Liver (tissue), 3 donors: ENCODE results near the gene LDLRAD4.

Experiments
- EGR1 ChIP-seq, 2 donors: IDR thresholded peaks; 2 replicates each; pipeline ENCODE4 v1.6.1; 2016 to 2018; ENCODE audit warnings: antibody characterized with exemption in 2 of 2, low read depth in 2 of 2
- HNF4A ChIP-seq, 2 donors: conservative IDR thresholded peaks; 2 replicates each; pipeline ENCODE4 v1.6.1; 2016; ENCODE audit warnings: antibody characterized with exemption in 2 of 2, mild to moderate bottlenecking in 2 of 2
- TF ChIP-seq, protein P1 (sequence below): fragments of 150-350 bp; IDR thresholded peaks from 2 replicates; pipeline ENCODE4 v1.5.1; 2017; ENCODE audit warnings: improper control_type of control experiment, low read depth, low read length; ENCODE audit not compliant: missing input control
- donor health status: healthy.
- donor health status: healthy.

- no peak for TF ChIP-seq EGR1 (IDR thresholded peaks at IDR 0.05; ENCODE audit: low read depth in 2 of 2)
- TF ChIP-seq, protein P1, sequence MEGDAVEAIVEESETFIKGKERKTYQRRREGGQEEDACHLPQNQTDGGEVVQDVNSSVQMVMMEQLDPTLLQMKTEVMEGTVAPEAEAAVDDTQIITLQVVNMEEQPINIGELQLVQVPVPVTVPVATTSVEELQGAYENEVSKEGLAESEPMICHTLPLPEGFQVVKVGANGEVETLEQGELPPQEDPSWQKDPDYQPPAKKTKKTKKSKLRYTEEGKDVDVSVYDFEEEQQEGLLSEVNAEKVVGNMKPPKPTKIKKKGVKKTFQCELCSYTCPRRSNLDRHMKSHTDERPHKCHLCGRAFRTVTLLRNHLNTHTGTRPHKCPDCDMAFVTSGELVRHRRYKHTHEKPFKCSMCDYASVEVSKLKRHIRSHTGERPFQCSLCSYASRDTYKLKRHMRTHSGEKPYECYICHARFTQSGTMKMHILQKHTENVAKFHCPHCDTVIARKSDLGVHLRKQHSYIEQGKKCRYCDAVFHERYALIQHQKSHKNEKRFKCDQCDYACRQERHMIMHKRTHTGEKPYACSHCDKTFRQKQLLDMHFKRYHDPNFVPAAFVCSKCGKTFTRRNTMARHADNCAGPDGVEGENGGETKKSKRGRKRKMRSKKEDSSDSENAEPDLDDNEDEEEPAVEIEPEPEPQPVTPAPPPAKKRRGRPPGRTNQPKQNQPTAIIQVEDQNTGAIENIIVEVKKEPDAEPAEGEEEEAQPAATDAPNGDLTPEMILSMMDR = no peak
- no peak for TF ChIP-seq HNF4A (conservative IDR thresholded peaks at IDR 0.05)
Observed at GRCh38 chr18:13192970-13193369, 25.6 kb upstream of the LDLRAD4 start.
